ENCODE measurements around the gene THSD4. TPM values are rescaled to one million over a fixed set of nuclear protein-coding genes. Genes with fewer than 3 reads are reported as not detected.
"Not testable (repeated sequence)": the region's sequence is repeated elsewhere in the genome, so short reads cannot be mapped to it uniquely, and the experiment has no call there.

The THSD4 gene
- polyA plus RNA-seq, 1 donor from 2014 or later, result 0.46 TPM

DNA sequence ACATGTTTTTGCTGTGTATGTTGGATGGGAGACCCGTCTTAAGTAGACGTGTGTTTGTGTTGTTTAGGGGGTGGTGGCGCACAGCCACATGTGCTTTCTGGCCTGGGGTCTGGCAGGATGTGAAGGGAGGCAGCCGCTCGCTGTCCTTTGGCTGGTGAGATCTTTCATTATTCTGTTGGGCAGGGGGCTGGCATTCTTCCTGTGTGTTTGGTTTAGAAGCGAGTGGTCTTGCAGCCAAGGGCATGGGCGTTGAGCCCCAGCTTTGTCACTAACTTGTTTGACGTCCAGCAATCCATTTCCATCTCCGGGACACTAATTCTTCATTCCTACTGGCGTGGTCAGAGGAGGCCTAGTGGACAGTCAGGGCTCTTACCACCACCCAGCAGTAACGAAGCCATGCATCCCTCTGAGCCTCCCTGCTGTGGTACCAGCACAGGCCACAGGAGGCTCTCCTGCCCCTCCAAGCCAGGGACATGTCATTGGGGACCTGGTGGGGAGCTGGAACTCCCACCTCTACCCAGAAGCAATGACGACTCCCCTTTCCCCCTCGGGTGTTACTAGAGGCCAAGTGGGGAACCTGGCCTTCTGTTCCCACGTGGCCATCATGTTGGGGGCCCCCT lies 10.7 kb downstream of the THSD4 start:
- no peaks in the 10 kb centered on the region for H3K9me3 ChIP-seq (ENCODE audit: low read length)
- H3K27ac ChIP-seq (ENCODE audit: low read length), result no peak overlapping the region
- H4K20me1 ChIP-seq (ENCODE audit: insufficient read depth), result no peaks in the 10 kb centered on the region
- H3K4me2 ChIP-seq (ENCODE audit: low read length), result no peak overlapping the region
- no peak overlapping the region for H3K9ac ChIP-seq (ENCODE audit: low read length)
- no peaks in the 10 kb centered on the region for H3K36me3 ChIP-seq (ENCODE audit: insufficient read depth, low read length)
- H2AFZ ChIP-seq (ENCODE audit: low read depth, low read length), result no peak overlapping the region
- no peaks in the 10 kb centered on the region for H3K9me2 ChIP-seq (ENCODE audit: insufficient read depth, low read length)
- no peaks in the 10 kb centered on the region for H3K79me2 ChIP-seq (replicated peaks; ENCODE audit: insufficient read depth, low read length)
- H3K4me3 ChIP-seq (ENCODE audit: low read length), result no peak overlapping the region
- no peaks in the 10 kb centered on the region for H3K27me3 ChIP-seq (ENCODE audit: insufficient read depth, low read depth, low read length)
- no peaks in the 10 kb centered on the region for H3F3A ChIP-seq (ENCODE audit: insufficient read depth, low read length, poor library complexity, severe bottlenecking)
- TF ChIP-seq CTCF (IDR thresholded peaks at IDR 0.05; ENCODE audit: poor library complexity, severe bottlenecking) (no peak), EP300 (conservative IDR thresholded peaks at IDR 0.05; ENCODE audit: poor library complexity, severe bottlenecking) (no peak), SMC3 (conservative IDR thresholded peaks at IDR 0.05; ENCODE audit: poor library complexity) (no peak), RAD21 (conservative IDR thresholded peaks at IDR 0.05) (no peak), MXI1 (conservative IDR thresholded peaks at IDR 0.05; ENCODE audit: poor library complexity, severe bottlenecking) (no peak), TAF1 (IDR thresholded peaks at IDR 0.05; ENCODE audit: low read depth) (no peak), EZH2 (IDR thresholded peaks at IDR 0.05; ENCODE audit: borderline replicate concordance, insufficient read depth, low read length, poor library complexity, severe bottlenecking) (no peak), POLR2AphosphoS5 (IDR thresholded peaks at IDR 0.05) (no peak)
- TF ChIP-seq, protein P1, sequence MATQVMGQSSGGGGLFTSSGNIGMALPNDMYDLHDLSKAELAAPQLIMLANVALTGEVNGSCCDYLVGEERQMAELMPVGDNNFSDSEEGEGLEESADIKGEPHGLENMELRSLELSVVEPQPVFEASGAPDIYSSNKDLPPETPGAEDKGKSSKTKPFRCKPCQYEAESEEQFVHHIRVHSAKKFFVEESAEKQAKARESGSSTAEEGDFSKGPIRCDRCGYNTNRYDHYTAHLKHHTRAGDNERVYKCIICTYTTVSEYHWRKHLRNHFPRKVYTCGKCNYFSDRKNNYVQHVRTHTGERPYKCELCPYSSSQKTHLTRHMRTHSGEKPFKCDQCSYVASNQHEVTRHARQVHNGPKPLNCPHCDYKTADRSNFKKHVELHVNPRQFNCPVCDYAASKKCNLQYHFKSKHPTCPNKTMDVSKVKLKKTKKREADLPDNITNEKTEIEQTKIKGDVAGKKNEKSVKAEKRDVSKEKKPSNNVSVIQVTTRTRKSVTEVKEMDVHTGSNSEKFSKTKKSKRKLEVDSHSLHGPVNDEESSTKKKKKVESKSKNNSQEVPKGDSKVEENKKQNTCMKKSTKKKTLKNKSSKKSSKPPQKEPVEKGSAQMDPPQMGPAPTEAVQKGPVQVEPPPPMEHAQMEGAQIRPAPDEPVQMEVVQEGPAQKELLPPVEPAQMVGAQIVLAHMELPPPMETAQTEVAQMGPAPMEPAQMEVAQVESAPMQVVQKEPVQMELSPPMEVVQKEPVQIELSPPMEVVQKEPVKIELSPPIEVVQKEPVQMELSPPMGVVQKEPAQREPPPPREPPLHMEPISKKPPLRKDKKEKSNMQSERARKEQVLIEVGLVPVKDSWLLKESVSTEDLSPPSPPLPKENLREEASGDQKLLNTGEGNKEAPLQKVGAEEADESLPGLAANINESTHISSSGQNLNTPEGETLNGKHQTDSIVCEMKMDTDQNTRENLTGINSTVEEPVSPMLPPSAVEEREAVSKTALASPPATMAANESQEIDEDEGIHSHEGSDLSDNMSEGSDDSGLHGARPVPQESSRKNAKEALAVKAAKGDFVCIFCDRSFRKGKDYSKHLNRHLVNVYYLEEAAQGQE (IDR thresholded peaks at IDR 0.05; ENCODE audit: borderline replicate concordance), result no peak

- H3K4me2 ChIP-seq (ENCODE audit: low read length), result no peak overlapping the region
- no peaks in the 10 kb centered on the region for H3K79me2 ChIP-seq (replicated peaks; ENCODE audit: insufficient read depth, low read length)
- H3K27ac ChIP-seq (ENCODE audit: low read length), result no peak overlapping the region
- no peaks in the 10 kb centered on the region for H3K36me3 ChIP-seq (ENCODE audit: insufficient read depth, low read length)
- H3K9ac ChIP-seq (ENCODE audit: low read length), result no peak overlapping the region
- H3K9me3 ChIP-seq (ENCODE audit: low read length), result no peaks in the 10 kb centered on the region
- H3K9me2 ChIP-seq (ENCODE audit: insufficient read depth, low read length), result no peaks in the 10 kb centered on the region
- TF ChIP-seq EZH2 (IDR thresholded peaks at IDR 0.05; ENCODE audit: borderline replicate concordance, insufficient read depth, low read length, poor library complexity, severe bottlenecking) (no peak), RAD21 (conservative IDR thresholded peaks at IDR 0.05) (no peak), MXI1 (conservative IDR thresholded peaks at IDR 0.05; ENCODE audit: poor library complexity, severe bottlenecking) (no peak), POLR2AphosphoS5 (IDR thresholded peaks at IDR 0.05) (no peak), SMC3 (conservative IDR thresholded peaks at IDR 0.05; ENCODE audit: poor library complexity) (no peak), CTCF (IDR thresholded peaks at IDR 0.05; ENCODE audit: poor library complexity, severe bottlenecking) (no peak), EP300 (conservative IDR thresholded peaks at IDR 0.05; ENCODE audit: poor library complexity, severe bottlenecking) (no peak), TAF1 (IDR thresholded peaks at IDR 0.05; ENCODE audit: low read depth) (no peak)
- TF ChIP-seq, protein P1 (IDR thresholded peaks at IDR 0.05; ENCODE audit: borderline replicate concordance), result no peak
- no peaks in the 10 kb centered on the region for H4K20me1 ChIP-seq (ENCODE audit: insufficient read depth)
- no peaks in the 10 kb centered on the region for H3F3A ChIP-seq (ENCODE audit: insufficient read depth, low read length, poor library complexity, severe bottlenecking)
- H3K27me3 ChIP-seq (ENCODE audit: insufficient read depth, low read depth, low read length), result no peaks in the 10 kb centered on the region
- no peak overlapping the region for H3K4me3 ChIP-seq (ENCODE audit: low read length)
- H2AFZ ChIP-seq (ENCODE audit: low read depth, low read length), result no peak overlapping the region
Observed at GRCh38 chr15:71127083-71127482, 11.8 kb downstream of the THSD4 start.

DNA sequence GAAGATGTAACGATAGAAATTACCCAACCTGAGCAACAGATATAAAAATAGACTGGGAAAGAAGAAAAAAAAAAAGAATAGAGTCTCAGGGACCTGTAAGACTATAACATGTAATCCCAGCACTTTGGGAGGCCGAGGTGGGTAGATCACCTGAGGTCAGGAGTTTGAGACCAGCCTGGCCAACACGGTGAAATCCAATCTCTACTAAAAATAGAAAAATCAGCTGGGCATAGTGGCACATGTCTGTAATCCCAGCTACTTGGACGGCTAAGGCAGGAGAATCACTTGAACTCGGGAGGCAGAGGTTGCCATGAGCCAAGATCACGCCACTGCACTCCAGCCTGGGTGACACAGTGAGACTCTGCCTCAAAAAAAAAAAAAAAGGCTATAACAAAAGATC lies 12.9 kb downstream of the THSD4 start:
- H3K9ac ChIP-seq (ENCODE audit: low read length); H3K4me2 ChIP-seq (ENCODE audit: low read length); H4K20me1 ChIP-seq (ENCODE audit: insufficient read depth); H3K9me3 ChIP-seq (ENCODE audit: low read length); H3K9me2 ChIP-seq (ENCODE audit: insufficient read depth, low read length); H3K27me3 ChIP-seq (ENCODE audit: insufficient read depth, low read depth, low read length); H3K36me3 ChIP-seq (ENCODE audit: insufficient read depth, low read length); H3K79me2 ChIP-seq (replicated peaks; ENCODE audit: insufficient read depth, low read length); H3F3A ChIP-seq (ENCODE audit: insufficient read depth, low read length, poor library complexity, severe bottlenecking); H3K4me3 ChIP-seq (ENCODE audit: low read length); H3K27ac ChIP-seq (ENCODE audit: low read length); H2AFZ ChIP-seq (ENCODE audit: low read depth, low read length): not testable (repeated sequence)

Measured in neural cell (in vitro differentiated cells).